ENCODE data around the gene MUC4.

GRCh38 chr3:195823280-195823679, 11.6 kb upstream of the MUC4 start:
- TF ChIP-seq POLR2A (IDR thresholded peaks at IDR 0.05) = no peak
- TF ChIP-seq EP300 (IDR thresholded peaks at IDR 0.05) = no peak
- no peak for TF ChIP-seq CTCF (IDR thresholded peaks at IDR 0.05)
- no peak for TF ChIP-seq POLR2AphosphoS5 (IDR thresholded peaks at IDR 0.05)
